ENCODE measurements around the gene SLX4IP. TPM values are rescaled to one million over a fixed set of nuclear protein-coding genes. Genes with fewer than 3 reads are reported as not detected.

The SLX4IP gene
- total RNA-seq, 5 donors from 2014 or later (not counting 1 experiment from before 2014, with no cell fraction given) = 4.2 to 5.9 (median 5.2) TPM

DNA sequence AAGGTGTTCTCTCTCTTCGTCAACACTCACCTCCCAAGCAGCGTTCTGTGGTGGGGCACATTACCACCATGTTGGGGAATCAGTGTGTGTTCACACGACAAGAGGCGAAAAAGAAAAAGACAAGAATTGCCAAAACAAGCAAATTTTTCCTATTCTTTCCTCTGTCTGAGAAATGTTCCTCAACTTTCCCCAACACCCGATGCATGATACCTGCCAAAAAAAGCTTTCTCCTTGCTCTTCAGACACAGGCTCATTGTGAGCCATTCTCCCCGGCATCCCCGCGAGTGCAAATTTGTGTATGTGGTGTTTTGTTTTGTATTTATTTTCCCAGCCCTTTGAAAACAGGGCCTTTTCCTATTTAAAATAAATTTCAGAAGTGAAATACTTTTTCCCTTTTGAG lies 137.7 kb downstream of the SLX4IP start:
- ChIA-PET POLR2A (no interaction called here), CTCF (no interaction called here)
- Mint-ChIP-seq H3K4me1 (peaks cover 9 to 29% (median 15%) of the 10 kb centered on the region in 3 donors), H3K36me3 (peaks cover 39% of the 10 kb centered on the region), H3K9me3 (no peaks in the 10 kb centered on the region), H3K4me3 (no peak overlapping the region), H3K27me3 (no peaks in the 10 kb centered on the region), H3K27ac (no peak overlapping the region)
- Histone ChIP-seq H3K27me3 (replicated peaks in 1 of 2; ENCODE audit: control insufficient read depth in 2 of 2, extremely low read depth in 1 of 2, insufficient read depth in 2 of 2, low read length in 1 of 2) (no peaks in the 10 kb centered on the region), H3K9me3 (no peaks in the 10 kb centered on the region), H3K36me3 (ENCODE audit: control insufficient read depth in 2 of 2, extremely low read depth in 1 of 2, insufficient read depth in 1 of 2, low read length in 1 of 2) (no peaks in the 10 kb centered on the region), H3K4me1 (ENCODE audit: control insufficient read depth in 1 of 2, extremely low read depth in 1 of 2, insufficient read depth in 2 of 2, low read length in 2 of 2) (peaks cover 8 to 10% of the 10 kb centered on the region in 2 experiments), H3K4me3 (ENCODE audit: control insufficient read depth in 1 of 2, extremely low read depth in 1 of 2, low read length in 1 of 2) (no peak overlapping the region), H3K27ac (ENCODE audit: low read length) (no peak overlapping the region)
- no CpG with 5 or more reads among the region's 8 CpGs for WGBS (ENCODE audit: insufficient coverage)
- DNase-seq (no peak), ATAC-seq (replicated peaks in 1 of 4) (no peak)

DNA sequence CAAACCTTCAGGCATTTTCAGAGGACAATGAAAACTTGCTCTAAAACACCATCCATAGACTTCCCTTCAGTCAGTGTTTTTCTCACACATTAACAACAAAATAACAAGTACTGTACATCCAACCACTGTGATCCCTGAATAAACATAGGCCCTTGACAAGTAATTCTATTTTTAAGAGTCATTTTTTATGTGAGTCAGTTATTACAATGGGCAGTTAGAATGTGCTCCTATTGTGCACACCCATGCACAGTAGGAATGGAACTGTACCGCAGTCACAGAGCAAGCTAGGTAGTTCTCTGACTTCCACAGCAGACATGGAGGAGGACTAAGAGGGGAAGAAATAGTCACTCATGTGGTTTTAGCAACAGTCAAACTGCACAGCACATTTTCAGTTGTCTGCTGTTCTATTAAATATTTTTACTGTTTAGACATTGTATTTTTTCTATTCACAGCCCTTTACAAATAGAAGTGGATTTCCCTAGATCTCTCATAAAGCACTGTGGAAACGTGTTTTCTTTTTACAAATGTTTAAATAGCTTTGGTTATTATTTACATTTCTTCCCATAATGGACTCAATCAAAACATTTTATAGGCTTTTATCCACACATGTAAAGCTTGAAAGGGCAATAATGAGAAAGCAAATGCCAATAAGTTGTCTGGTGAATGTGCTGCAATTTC lies 138.3 kb downstream of the SLX4IP start:
- peaks cover 8 to 10% of the 10 kb centered on the region in 2 experiments for H3K4me1 ChIP-seq (ENCODE audit: control insufficient read depth in 1 of 2, extremely low read depth in 1 of 2, insufficient read depth in 2 of 2, low read length in 2 of 2)
- no peak overlapping the region for H3K27ac ChIP-seq (ENCODE audit: low read length)
- DNase-seq (no peak), ATAC-seq (replicated peaks in 1 of 4) (no peak)
- H3K9me3 ChIP-seq = no peaks in the 10 kb centered on the region
- H3K4me1 Mint-ChIP-seq = peaks cover 9 to 24% (median 12%) of the 10 kb centered on the region in 3 donors
- no CpG with 5 or more reads among the region's 2 CpGs for WGBS (ENCODE audit: insufficient coverage)
- H3K27ac Mint-ChIP-seq = no peak overlapping the region
- H3K4me3 Mint-ChIP-seq = no peak overlapping the region
- H3K27me3 Mint-ChIP-seq = no peaks in the 10 kb centered on the region
- no peaks in the 10 kb centered on the region for H3K9me3 Mint-ChIP-seq
- H3K4me3 ChIP-seq (ENCODE audit: control insufficient read depth in 1 of 2, extremely low read depth in 1 of 2, low read length in 1 of 2) = no peak overlapping the region
- H3K36me3 Mint-ChIP-seq = peaks cover 34% of the 10 kb centered on the region
- CTCF ChIA-PET = no interaction called here
- POLR2A ChIA-PET = no interaction called here
- no peaks in the 10 kb centered on the region for H3K27me3 ChIP-seq (replicated peaks in 1 of 2; ENCODE audit: control insufficient read depth in 2 of 2, extremely low read depth in 1 of 2, insufficient read depth in 2 of 2, low read length in 1 of 2)
- H3K36me3 ChIP-seq (ENCODE audit: control insufficient read depth in 2 of 2, extremely low read depth in 1 of 2, insufficient read depth in 1 of 2, low read length in 1 of 2) = no peaks in the 10 kb centered on the region

DNA sequence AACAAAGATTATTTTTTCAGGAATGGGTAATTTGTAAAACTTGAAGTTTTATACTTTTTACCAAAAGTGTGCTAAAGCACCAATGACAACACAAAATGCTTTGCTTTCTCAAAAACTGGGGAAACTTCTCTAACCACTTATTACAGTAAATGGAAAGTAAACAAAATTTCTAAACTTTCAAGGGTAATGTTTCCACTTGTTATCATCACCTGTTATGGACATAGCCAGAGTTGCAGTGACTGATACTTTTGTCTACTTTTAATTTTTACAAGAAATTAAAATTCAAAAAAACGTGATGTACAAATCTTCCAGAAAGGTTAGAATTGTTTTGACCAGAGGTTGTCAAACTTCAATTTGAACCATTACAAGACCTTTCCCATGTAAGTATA lies 138.8 kb downstream of the SLX4IP start:
- no peaks in the 10 kb centered on the region for H3K9me3 ChIP-seq
- Mint-ChIP-seq H3K4me1 (peaks cover 9 to 26% (median 17%) of the 10 kb centered on the region in 3 donors), H3K27me3 (no peaks in the 10 kb centered on the region), H3K4me3 (no peak overlapping the region), H3K27ac (no peak overlapping the region), H3K9me3 (no peaks in the 10 kb centered on the region), H3K36me3 (peaks cover 29% of the 10 kb centered on the region)
- WGBS (ENCODE audit: insufficient coverage) = no CpG with 5 or more reads among the region's 1 CpG
- ChIA-PET POLR2A (no interaction called here), CTCF (no interaction called here)
- no peak overlapping the region for H3K4me3 ChIP-seq (ENCODE audit: control insufficient read depth in 1 of 2, extremely low read depth in 1 of 2, low read length in 1 of 2)
- no peaks in the 10 kb centered on the region for H3K27me3 ChIP-seq (replicated peaks in 1 of 2; ENCODE audit: control insufficient read depth in 2 of 2, extremely low read depth in 1 of 2, insufficient read depth in 2 of 2, low read length in 1 of 2)
- H3K27ac ChIP-seq (ENCODE audit: low read length) = no peak overlapping the region
- DNase-seq (no peak), ATAC-seq (replicated peaks in 1 of 4) (no peak)
- no peaks in the 10 kb centered on the region for H3K36me3 ChIP-seq (ENCODE audit: control insufficient read depth in 2 of 2, extremely low read depth in 1 of 2, insufficient read depth in 1 of 2, low read length in 1 of 2)
- peaks cover 8 to 10% of the 10 kb centered on the region in 2 experiments for H3K4me1 ChIP-seq (ENCODE audit: control insufficient read depth in 1 of 2, extremely low read depth in 1 of 2, insufficient read depth in 2 of 2, low read length in 2 of 2)

DNA sequence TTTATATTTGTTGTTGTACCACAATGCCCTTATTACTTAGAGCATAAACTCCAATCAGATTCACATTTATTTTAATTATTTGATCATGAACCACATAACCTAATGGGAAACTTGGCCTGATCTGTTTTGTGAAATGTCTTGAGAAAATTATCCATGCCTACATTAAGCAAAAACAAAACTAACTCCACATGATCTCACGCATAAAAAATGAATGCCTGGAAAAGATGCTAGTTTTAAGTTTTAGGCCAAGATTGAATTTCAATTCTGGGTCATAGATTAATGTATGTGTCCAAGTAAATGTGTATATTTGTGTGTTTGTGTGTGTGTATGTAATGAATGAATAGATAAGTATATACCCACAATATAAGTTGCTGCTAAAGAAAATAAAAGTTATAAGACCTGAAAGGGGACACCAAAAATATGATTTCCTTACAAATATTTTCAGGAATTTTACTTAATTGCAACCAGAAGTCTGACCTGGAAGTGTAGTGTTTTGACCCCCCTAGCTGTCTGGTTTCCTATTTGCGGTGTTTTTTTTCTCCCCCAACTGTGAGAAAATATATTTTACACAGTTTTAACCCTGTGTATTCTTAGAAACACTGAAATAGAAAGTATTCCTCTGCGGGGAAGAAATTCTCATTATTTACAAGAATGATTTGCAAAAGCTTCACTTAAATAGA lies 141.4 kb downstream of the SLX4IP start:
- peaks cover 1 to 4% of the 10 kb centered on the region in 2 experiments for H3K4me1 ChIP-seq (ENCODE audit: control insufficient read depth in 1 of 2, extremely low read depth in 1 of 2, insufficient read depth in 2 of 2, low read length in 2 of 2)
- no peaks in the 10 kb centered on the region for H3K27me3 Mint-ChIP-seq
- no peaks in the 10 kb centered on the region for H3K27me3 ChIP-seq (replicated peaks in 1 of 2; ENCODE audit: control insufficient read depth in 2 of 2, extremely low read depth in 1 of 2, insufficient read depth in 2 of 2, low read length in 1 of 2)
- no peak overlapping the region for H3K27ac Mint-ChIP-seq
- ATAC-seq (replicated peaks in 1 of 4) (no peak), DNase-seq (no peak)
- H3K36me3 Mint-ChIP-seq = peaks cover 33% of the 10 kb centered on the region
- no peaks in the 10 kb centered on the region for H3K36me3 ChIP-seq (ENCODE audit: control insufficient read depth in 2 of 2, extremely low read depth in 1 of 2, insufficient read depth in 1 of 2, low read length in 1 of 2)
- no peak overlapping the region for H3K4me3 ChIP-seq (ENCODE audit: control insufficient read depth in 1 of 2, extremely low read depth in 1 of 2, low read length in 1 of 2)
- no CpG with 5 or more reads among the region's 3 CpGs for WGBS (ENCODE audit: insufficient coverage)
- H3K27ac ChIP-seq (ENCODE audit: low read length) = no peak overlapping the region
- ChIA-PET CTCF (interaction anchor here in 1 of 2 donors (0.9 kb wide), 1 partner anchor 366 kb away, joined by 3 read pairs; no protein-coding TSS in a partner anchor), POLR2A (no interaction called here)
- H3K4me3 Mint-ChIP-seq = no peak overlapping the region
- no peaks in the 10 kb centered on the region for H3K9me3 ChIP-seq
- H3K9me3 Mint-ChIP-seq = no peaks in the 10 kb centered on the region
- H3K4me1 Mint-ChIP-seq = peaks cover 11 to 19% (median 13%) of the 10 kb centered on the region in 3 donors

DNA sequence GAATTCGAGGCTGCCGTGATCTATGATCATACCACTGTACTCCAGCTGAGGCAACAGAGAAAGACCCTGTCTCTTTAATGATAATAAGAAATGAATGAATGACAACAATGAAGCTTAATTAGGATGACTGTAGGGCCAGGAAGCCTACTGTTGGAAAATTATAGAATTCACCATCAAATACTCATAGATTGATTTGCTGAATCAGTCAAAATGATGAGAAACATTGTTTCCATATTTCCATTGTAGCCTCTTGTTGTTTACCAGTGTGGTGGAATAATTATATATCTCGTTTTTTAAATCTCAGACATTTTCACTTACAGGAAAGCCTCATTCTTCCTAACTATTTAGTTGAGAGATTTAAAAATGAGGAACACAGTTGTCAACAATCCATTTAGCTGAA lies 142.5 kb downstream of the SLX4IP start:
- Histone ChIP-seq H3K9me3 (no peaks in the 10 kb centered on the region), H3K27me3 (replicated peaks in 1 of 2; ENCODE audit: control insufficient read depth in 2 of 2, extremely low read depth in 1 of 2, insufficient read depth in 2 of 2, low read length in 1 of 2) (no peaks in the 10 kb centered on the region), H3K36me3 (ENCODE audit: control insufficient read depth in 2 of 2, extremely low read depth in 1 of 2, insufficient read depth in 1 of 2, low read length in 1 of 2) (no peaks in the 10 kb centered on the region), H3K4me3 (ENCODE audit: control insufficient read depth in 1 of 2, extremely low read depth in 1 of 2, low read length in 1 of 2) (no peak overlapping the region), H3K4me1 (ENCODE audit: control insufficient read depth in 1 of 2, extremely low read depth in 1 of 2, insufficient read depth in 2 of 2, low read length in 2 of 2) (peaks cover 0 to 2% of the 10 kb centered on the region in 2 experiments), H3K27ac (ENCODE audit: low read length) (no peak overlapping the region)
- H3K9me3 Mint-ChIP-seq = no peaks in the 10 kb centered on the region
- no CpG with 5 or more reads among the region's 3 CpGs for WGBS (ENCODE audit: insufficient coverage)
- ChIA-PET CTCF (no interaction called here), POLR2A (no interaction called here)
- ATAC-seq (replicated peaks in 1 of 4) (no peak), DNase-seq (no peak)
- H3K27me3 Mint-ChIP-seq = no peaks in the 10 kb centered on the region
- peaks cover 32% of the 10 kb centered on the region for H3K36me3 Mint-ChIP-seq
- no peak overlapping the region for H3K27ac Mint-ChIP-seq
- H3K4me1 Mint-ChIP-seq = peaks cover 6 to 11% (median 6%) of the 10 kb centered on the region in 3 donors
- no peak overlapping the region for H3K4me3 Mint-ChIP-seq

DNA sequence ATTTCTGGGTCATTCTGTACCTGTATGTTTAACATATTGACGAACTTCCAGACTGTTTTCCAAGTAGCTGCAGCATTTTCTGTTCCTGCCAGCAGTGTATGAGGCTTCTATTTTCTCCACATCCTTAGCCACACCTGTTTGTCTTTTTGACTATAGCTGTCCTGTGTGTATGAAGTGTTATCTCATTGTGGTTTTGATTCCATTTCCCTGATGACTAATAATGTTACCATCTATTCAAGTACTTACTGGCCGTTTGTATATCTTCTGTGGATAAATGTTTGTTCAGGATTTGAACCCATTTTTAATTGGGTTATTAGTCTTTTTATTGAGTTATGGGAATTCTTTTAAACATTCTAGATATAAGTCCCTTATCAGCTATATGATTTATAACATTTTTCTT lies 143.5 kb downstream of the SLX4IP start:
- Mint-ChIP-seq H3K4me3 (no peak overlapping the region), H3K9me3 (no peaks in the 10 kb centered on the region), H3K27ac (no peak overlapping the region), H3K27me3 (no peaks in the 10 kb centered on the region), H3K4me1 (peaks cover 6% of the 10 kb centered on the region in 3 donors), H3K36me3 (peaks cover 25% of the 10 kb centered on the region)
- ATAC-seq (replicated peaks in 1 of 4) = no peak
- H3K4me3 ChIP-seq (ENCODE audit: control insufficient read depth in 1 of 2, extremely low read depth in 1 of 2, low read length in 1 of 2) = no peak overlapping the region
- WGBS (ENCODE audit: insufficient coverage) = no CpG with 5 or more reads among the region's 2 CpGs
- no peak for DNase-seq
- no peak overlapping the region for H3K27ac ChIP-seq (ENCODE audit: low read length)
- ChIA-PET CTCF (interaction anchor here in 1 of 2 donors (0.6 kb wide), 1 partner anchor 13 kb away, joined by 3 read pairs; no protein-coding TSS in a partner anchor), POLR2A (no interaction called here)
- no peaks in the 10 kb centered on the region for H3K27me3 ChIP-seq (replicated peaks in 1 of 2; ENCODE audit: control insufficient read depth in 2 of 2, extremely low read depth in 1 of 2, insufficient read depth in 2 of 2, low read length in 1 of 2)
- no peaks in the 10 kb centered on the region for H3K9me3 ChIP-seq
- no peaks in the 10 kb centered on the region for H3K36me3 ChIP-seq (ENCODE audit: control insufficient read depth in 2 of 2, extremely low read depth in 1 of 2, insufficient read depth in 1 of 2, low read length in 1 of 2)
- no peaks in the 10 kb centered on the region for H3K4me1 ChIP-seq (ENCODE audit: control insufficient read depth in 1 of 2, extremely low read depth in 1 of 2, insufficient read depth in 2 of 2, low read length in 2 of 2)
